GM19468 (cell line): ENCODE data around the gene KMT5C.

Source experiments
- ATAC-seq: cut with Tn5 transposase; IDR thresholded peaks from one replicate; pipeline ENCODE4 v1.9.1; 2021; ENCODE audit warnings: mild to moderate bottlenecking, moderate library complexity, moderate number of reproducible peaks; ENCODE audit not compliant: unreplicated experiment; ENCODE audit errors: extremely low read depth

The KMT5C gene

DNA sequence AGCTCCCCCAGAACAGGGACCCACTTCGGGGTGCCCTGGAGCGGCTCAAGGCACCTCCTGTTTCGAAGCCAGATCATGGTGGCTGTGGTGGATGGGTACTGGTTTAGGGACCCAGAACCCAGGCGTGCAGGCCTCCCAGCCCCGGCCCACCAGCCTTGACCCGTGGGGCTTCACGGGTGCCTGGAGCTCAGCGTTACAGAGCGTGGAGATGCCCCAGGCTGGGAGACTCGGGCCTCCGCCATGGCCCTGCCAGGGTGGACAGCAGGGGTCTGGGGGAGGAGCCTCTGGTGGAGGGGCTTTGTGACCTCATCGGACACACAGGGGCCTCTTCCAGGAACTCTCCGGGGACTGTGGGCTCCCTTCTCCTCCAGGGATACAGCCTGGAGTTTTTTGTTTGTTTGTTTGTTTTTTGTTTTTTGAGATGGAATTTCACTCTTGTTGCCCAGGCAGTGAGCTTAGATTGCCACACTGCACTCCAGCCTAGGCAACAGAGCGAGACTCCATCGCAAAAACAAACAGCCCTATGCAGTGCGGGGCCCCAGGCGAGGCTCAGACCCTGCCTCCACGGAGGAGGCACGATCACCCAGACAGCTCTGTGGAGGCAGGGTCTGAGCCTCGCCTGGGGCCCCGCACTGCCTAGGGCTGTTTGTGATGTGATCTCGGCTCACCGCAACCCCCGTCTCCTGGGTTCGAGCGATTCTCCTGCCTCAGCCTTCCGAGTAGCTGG, 23.5 kb downstream of the KMT5C start, which contains the start of gene GARIN5B:
Gene GARIN5B, minus strand, starts transcription at position 271 of the 727 bp plus-strand sequence. Its CDS starts 194 bp downstream, at position 77.
- no peak for ATAC-seq

DNA sequence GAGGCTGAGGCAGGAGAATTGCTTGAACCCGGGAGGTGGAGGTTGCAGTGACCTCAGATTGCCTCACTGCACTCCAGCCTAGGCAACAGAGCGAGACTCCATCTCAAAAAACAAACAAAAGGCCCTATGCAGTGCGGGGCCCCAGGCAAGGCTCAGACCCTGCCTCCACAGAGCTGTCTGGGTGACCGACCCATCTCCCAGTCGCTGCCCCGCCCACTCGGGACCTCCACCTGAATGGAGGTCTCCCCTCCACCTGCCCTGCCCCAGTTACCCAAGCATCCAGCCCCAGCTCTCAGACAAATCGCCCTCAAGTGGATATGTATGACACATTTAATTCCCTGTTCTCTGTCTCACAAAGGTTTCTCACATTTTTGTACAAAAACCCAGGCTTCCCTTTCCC, 25.6 kb downstream of the KMT5C start:
- ATAC-seq, result no peak

GRCh38 chr19:55365964-55366363, 26.3 kb downstream of the KMT5C start:
- no peak for ATAC-seq

DNA sequence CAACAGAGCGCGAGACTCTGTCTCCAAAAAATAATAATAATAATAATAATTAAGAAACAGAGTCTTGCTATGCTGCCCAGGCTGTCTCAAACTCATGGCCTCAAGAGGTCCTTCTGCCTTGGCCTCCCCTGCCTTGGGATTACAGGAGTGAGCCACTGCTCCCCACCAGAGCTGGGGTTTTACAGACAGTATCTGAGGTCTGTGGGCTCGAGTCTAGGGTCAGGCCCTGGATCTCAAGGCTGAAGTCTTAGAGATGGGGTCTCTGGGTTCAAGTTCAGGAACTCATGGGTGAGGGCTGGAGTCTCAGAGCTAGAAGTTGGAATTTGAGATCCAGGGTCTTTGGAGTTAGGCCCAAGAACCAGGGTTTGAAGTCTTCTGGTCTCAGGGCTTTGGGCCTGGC, 27.1 kb downstream of the KMT5C start:
- no peak for ATAC-seq

- ATAC-seq, result no peak
Measured at GRCh38 chr19:55368106-55368505, 28.4 kb downstream of the KMT5C start.

DNA sequence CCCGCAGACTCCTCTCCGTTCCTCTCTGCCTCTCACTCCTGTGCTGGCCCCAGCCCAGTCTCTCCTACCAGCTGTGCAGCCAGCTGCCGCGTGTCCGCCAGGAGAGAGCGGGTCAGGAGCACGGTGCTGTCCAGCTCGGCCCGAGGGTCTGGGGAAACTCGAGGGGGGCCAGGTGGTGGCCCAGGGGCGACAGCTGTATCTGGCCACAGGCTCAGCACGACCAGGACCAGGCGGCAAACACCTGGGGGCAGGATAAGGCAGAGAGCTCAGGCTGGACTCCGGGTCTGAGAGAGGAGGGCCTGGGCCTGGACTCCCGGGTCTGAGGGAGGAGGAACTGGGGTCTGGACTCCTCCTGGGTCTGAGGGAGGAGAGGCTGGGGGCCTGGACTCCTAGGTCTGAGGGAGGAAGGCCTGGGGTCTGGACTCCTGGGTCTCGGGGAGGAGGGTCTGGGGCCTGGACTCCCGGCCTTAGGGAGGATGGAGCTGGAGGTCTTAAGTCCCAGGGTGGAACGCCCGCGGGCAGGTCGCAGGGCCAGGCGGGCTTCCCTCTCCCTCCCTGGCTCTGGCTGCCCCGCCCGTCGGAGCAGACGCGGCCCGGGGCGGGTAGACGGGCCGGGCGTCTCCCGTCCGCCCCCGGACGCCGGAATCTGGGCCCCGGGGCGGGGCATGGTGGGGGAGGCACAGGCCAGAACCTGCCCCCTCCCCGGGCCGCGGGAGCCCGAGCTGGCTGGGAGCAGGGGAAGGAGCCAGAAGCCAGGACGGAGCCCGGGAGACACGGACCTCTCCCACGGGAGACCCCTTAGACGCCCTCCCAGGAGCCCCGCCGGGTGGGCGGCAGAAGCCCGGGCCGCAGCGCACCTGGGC, 29.3 kb downstream of the KMT5C start:
- ATAC-seq, result no peak

GRCh38 chr19:55369653-55370304, 30.1 kb downstream of the KMT5C start:
- no peak for ATAC-seq

- no peak for ATAC-seq
Measured at GRCh38 chr19:55370305-55370988, 30.8 kb downstream of the KMT5C start, which contains the start of gene IL11. Gene IL11 (minus strand): TSS chr19:55370463. CDS start chr19:55370310, 153 bp downstream.

GRCh38 chr19:55372316-55373081, 32.8 kb downstream of the KMT5C start:
- ATAC-seq, result no peak

DNA sequence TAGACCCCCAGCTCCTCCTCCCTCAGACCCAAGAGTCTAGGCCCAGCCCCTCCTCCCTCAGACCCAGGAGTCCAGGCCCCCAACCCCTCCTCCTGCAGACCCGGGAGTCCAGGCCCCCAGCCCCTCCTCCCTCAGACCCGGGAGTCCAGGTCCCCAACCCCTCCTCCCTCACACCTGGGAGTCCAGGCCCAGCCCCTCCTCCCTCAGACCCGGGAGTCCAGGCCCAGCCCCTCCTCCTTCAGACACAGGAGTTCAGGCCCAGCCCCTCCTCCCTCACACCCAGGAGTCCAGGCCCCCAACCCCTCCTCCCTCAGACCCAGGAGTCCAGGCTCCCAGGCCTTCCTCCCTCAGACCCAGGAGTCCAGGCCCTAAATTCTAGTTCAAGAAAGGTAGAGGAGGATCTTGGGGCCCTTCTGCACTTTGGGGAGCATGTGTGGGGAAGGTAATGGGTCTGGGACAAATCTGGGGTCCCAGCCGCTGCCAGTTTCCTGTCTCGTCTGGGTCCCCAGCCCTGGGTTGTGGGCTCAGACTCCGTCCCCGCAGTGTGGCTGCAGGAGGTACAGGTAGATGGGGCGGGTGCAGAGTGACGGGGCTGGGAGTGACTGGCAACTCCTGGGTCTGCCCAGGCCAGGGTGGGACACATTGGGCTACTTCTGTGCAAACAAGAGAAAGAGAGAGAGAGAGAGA, 33.8 kb downstream of the KMT5C start:
- ATAC-seq, result no peak

GRCh38 chr19:55373993-55374757, 34.5 kb downstream of the KMT5C start:
- ATAC-seq, result no peak

DNA sequence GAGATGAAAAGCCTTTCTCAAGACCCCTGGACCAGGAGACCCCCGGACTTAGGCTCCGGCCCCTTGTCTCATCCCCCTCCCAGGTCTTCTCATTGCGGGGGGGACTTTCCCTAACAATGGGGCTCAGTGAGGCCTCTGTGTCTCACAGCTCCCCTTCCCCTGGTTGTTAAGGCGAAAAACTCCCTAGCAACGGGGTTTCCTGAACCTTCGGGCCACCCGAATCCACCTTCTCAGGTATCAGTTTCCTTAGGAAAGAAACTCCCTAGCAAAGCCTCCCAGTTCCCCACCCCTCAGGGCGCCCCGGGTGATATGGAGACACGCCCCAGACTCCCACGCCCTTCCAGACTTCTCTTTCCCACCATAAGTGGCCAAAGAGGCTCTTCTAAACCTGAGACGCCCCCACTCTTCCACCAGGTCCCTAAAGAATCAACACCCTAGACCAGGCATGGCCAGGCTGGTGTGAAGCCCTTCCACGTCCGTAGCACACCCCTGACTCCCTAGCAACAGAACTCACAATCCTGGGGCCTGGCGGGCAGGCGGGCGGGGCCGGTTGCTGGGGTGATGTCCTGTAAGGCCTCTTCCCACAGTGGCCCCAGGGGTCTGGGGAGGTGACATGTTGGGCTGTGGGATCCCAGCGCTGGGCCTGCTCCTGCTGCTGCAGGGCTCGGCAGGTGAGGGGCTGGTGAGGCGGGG, 36.7 kb downstream of the KMT5C start, which contains the start of gene TMEM190:
Gene TMEM190, plus strand, starts transcription at position 586 of the 693 bp plus-strand sequence. Its CDS starts 28 bp downstream, at position 614.
- ATAC-seq, result no peak

DNA sequence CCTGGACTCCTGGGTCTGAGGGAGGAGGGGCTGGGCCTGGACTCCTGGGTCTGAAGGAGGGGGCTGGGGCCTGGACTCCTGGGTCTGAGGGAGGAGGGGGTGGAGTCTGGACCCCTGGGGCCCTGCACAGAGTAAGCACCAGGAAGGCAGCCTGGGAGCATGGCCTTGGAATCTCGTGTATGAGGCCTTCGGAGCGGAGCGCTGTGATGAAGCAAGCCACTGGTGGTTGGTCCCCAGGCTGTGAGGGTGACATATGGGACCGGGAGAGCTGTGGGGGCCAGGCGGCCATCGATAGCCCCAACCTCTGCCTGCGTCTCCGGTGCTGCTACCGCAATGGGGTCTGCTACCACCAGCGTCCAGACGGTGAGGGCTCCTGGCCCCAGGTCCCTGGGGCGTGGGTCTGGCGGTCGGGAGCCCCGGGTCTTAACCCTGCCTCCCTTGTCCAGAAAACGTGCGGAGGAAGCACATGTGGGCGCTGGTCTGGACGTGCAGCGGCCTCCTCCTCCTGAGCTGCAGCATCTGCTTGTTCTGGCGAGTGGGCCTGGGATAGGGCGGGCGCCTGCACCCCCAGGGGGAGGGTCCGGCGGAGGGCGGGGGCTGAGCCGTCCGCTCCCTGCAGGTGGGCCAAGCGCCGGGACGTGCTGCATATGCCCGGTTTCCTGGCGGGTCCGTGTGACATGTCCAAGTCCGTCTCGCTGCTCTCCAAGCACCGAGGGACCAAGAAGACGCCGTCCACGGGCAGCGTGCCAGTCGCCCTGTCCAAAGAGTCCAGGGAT, 37.9 kb downstream of the KMT5C start:
- no peak for ATAC-seq

DNA sequence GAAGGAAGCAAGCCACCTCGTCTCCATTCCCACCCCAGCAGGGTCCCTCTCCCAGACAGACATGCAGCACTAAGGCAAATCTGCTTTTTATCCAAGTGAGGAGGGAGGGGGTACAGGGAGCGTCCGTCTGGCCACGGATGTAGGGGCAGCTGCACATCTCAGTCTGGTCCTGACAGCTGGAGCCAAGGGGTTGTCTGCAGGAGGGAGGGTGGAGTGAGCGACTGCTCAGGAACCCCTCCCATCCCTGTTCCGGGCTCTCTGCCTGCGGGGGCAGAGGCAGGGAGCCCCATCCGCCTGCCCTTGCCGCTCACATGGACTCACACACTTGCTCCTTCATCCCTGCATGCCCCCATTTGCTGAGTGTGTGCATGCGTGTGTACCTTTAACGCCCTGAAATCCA, 39.5 kb downstream of the KMT5C start:
- no peak for ATAC-seq

- no peak for ATAC-seq
Measured at GRCh38 chr19:55382013-55382412, 42.3 kb downstream of the KMT5C start.

GRCh38 chr19:55382522-55383054, 42.9 kb downstream of the KMT5C start:
- no peak for ATAC-seq
